ENCODE results near the gene UBE3D.

Gene UBE3D

DNA sequence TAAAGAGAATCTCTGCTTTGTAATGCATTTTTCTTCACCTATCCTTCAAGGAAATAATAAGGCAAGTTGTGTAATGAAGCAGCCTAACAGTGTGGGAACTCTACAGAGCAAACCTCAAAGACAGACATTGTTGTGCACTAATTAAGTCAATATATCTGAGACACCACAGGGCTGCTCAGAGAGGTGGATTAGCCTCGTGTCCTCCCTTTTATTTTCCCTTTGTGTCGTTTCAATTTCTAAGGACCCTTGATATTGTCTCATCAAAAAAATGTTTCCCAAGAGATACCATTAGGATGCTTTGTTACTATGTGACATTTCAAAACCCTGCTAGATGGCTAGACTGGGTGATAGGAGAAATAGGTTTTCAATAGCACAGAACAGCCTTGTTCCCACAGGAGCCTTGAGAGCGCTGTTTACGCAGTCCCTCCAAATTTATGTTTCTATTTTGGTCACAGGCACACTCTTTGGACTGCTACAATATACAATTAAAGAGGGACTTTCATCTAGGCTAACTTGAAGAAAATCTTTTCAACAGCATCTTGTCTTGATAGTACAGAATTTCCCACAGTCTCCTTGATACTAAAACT lies 23.1 kb downstream of the UBE3D start (continued):
- TF ChIP-seq ZNF670 (tag by site-specific recombination; IDR thresholded peaks at IDR 0.05; ENCODE audit: low read depth) (no peak), KLF16 (tag by site-specific recombination; IDR thresholded peaks at IDR 0.05) (no peak), ZNF140 (tag by site-specific recombination; IDR thresholded peaks at IDR 0.05) (no peak), ZNF423 (tag by site-specific recombination; IDR thresholded peaks at IDR 0.05) (no peak), ZNF16 (tag by site-specific recombination; IDR thresholded peaks at IDR 0.05; ENCODE audit: low read depth) (no peak), ZNF600 (tag by site-specific recombination; IDR thresholded peaks at IDR 0.05) (no peak)

DNA sequence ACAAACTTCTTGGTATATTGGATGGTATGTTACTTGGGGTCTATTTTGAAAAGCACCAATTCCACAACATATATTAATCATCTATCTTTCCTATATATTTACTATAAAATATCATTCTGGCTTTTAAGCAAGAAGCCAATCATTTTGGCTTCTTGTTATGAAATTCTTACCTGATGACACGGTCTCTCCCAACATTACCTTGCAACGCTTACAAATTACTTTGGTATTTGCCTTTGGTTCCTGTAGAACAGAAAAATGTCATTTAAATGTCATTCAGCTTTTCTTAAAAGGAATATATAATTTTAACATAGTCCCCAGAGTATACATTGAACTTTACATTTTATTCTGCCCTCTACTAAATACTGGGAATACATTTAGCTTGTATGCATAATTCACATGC lies 27.4 kb downstream of the UBE3D start:
- peaks cover 4% of the 10 kb centered on the region; the same call in 1 of the 2 replicates for H3K4me1 ChIP-seq (ENCODE audit: control insufficient read depth, insufficient read depth, low read length)
- H3K9me3 ChIP-seq (ENCODE audit: control insufficient read depth, insufficient read depth, low read depth, low read length): no peaks in the 10 kb centered on the region
- H3K27ac ChIP-seq (ENCODE audit: extremely low read depth, low read depth, low read length): no peak overlapping the region
- POLR2A ChIA-PET: no interaction called here
- TF ChIP-seq WT1 (tag by site-specific recombination; IDR thresholded peaks at IDR 0.05) (no peak), ZNF157 (tag by site-specific recombination; IDR thresholded peaks at IDR 0.05) (no peak), ZNF292 (tag by site-specific recombination; IDR thresholded peaks at IDR 0.05; ENCODE audit: borderline replicate concordance, low read depth) (no peak), ZNF239 (tag by site-specific recombination; IDR thresholded peaks at IDR 0.05) (no peak), ZNF747 (tag by site-specific recombination; IDR thresholded peaks at IDR 0.05) (no peak), ZNF202 (tag by site-specific recombination; IDR thresholded peaks at IDR 0.05; ENCODE audit: borderline replicate concordance) (no peak), ZNF19 (tag by site-specific recombination; IDR thresholded peaks at IDR 0.05; ENCODE audit: low read depth) (no peak), ZEB2 (tag by site-specific recombination; IDR thresholded peaks at IDR 0.05) (no peak), EGR2 (tag by site-specific recombination; IDR thresholded peaks at IDR 0.05; ENCODE audit: low read depth) (no peak), GLIS2 (tag by site-specific recombination; IDR thresholded peaks at IDR 0.05) (no peak), ZNF610 (tag by site-specific recombination; IDR thresholded peaks at IDR 0.05; ENCODE audit: borderline replicate concordance) (no peak)
- CTCF ChIA-PET: interaction anchor here (0.5 to 1.4 kb wide), 3 partner anchors 20 to 444 kb away, joined by 3 to 4 read pairs (median 3); no protein-coding TSS in a partner anchor
- peaks cover 6 to 21% of the 10 kb centered on the region in 2 experiments; a peak in 2 of 3 replicates for H3K36me3 ChIP-seq (ENCODE audit: control insufficient read depth in 2 of 2, insufficient read depth in 1 of 2, low read length in 2 of 2)
- H3K4me3 ChIP-seq (ENCODE audit: low read depth, low read length): no peak overlapping the region

DNA sequence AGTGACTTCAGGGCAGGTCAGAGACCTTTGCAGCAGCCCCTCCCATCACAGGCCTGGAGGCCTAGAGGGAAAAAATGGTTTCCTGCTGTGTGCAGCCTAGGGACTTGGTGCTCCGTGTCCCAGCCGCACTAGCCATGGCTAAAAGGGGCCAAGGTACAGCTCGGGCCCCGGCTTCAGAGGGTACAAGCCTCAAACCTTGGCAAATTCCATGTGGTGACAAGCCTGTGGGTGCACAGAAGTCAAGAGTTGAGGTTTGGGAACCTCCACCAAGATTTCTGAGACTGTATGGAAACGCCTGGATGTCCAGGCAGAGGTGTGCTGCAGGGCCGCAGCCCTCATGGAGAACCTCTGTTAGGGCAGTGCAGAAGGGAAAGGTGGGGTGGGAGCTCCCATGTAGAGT lies 34.0 kb downstream of the UBE3D start:
- TF ChIP-seq ZFP69B (tag by site-specific recombination; IDR thresholded peaks at IDR 0.05): no peak
- TF ChIP-seq, protein P1, sequence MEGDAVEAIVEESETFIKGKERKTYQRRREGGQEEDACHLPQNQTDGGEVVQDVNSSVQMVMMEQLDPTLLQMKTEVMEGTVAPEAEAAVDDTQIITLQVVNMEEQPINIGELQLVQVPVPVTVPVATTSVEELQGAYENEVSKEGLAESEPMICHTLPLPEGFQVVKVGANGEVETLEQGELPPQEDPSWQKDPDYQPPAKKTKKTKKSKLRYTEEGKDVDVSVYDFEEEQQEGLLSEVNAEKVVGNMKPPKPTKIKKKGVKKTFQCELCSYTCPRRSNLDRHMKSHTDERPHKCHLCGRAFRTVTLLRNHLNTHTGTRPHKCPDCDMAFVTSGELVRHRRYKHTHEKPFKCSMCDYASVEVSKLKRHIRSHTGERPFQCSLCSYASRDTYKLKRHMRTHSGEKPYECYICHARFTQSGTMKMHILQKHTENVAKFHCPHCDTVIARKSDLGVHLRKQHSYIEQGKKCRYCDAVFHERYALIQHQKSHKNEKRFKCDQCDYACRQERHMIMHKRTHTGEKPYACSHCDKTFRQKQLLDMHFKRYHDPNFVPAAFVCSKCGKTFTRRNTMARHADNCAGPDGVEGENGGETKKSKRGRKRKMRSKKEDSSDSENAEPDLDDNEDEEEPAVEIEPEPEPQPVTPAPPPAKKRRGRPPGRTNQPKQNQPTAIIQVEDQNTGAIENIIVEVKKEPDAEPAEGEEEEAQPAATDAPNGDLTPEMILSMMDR (tag by site-specific recombination; IDR thresholded peaks at IDR 0.05): no peak
- TF ChIP-seq KLF7 (tag by site-specific recombination; IDR thresholded peaks at IDR 0.05; ENCODE audit: borderline replicate concordance): no peak
- peak; percentile 85 for TF ChIP-seq SETDB1 (IDR thresholded peaks at IDR 0.05; ENCODE audit: insufficient read length, low read length)
- TF ChIP-seq ZNF585B (tag by site-specific recombination; IDR thresholded peaks at IDR 0.05): peak; percentile 98
- no peak for TF ChIP-seq YY2 (tag by site-specific recombination; IDR thresholded peaks at IDR 0.05)
- no peak for TF ChIP-seq ZNF555 (tag by site-specific recombination; conservative IDR thresholded peaks at IDR 0.05)
- TF ChIP-seq, protein P2, sequence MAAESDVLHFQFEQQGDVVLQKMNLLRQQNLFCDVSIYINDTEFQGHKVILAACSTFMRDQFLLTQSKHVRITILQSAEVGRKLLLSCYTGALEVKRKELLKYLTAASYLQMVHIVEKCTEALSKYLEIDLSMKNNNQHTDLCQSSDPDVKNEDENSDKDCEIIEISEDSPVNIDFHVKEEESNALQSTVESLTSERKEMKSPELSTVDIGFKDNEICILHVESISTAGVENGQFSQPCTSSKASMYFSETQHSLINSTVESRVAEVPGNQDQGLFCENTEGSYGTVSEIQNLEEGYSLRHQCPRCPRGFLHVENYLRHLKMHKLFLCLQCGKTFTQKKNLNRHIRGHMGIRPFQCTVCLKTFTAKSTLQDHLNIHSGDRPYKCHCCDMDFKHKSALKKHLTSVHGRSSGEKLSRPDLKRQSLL (tag by site-specific recombination; IDR thresholded peaks at IDR 0.05): no peak
- no peaks in the 10 kb centered on the region for H3K9me3 ChIP-seq (ENCODE audit: control insufficient read depth, insufficient read depth, low read depth, low read length)
- POLR2A ChIA-PET: no interaction called here
- CTCF ChIA-PET: no interaction called here
- no peak overlapping the region for H3K4me3 ChIP-seq (ENCODE audit: low read depth, low read length)
- H3K36me3 ChIP-seq (ENCODE audit: control insufficient read depth in 2 of 2, insufficient read depth in 1 of 2, low read length in 2 of 2): peaks cover 6 to 43% of the 10 kb centered on the region in 2 experiments; a peak in 2 of 3 replicates
- no peak overlapping the region for H3K27ac ChIP-seq (ENCODE audit: extremely low read depth, low read depth, low read length)
- no peaks in the 10 kb centered on the region for H3K4me1 ChIP-seq (ENCODE audit: control insufficient read depth, insufficient read depth, low read length)

All from HEK293 (cell line).